NCI-H1092 treated with DMSO at 0.1 percent for 48 hours (cell line): ENCODE results near the gene SEPTIN5.
A peak's percentile ranks its signal among the peaks of the same experiment; 100 is the strongest.
"Not testable (repeated sequence)": the region's sequence is repeated elsewhere in the genome, so short reads cannot be mapped to it uniquely, and the experiment has no call there.

Experiments
- DNase-seq: peaks from one replicate; lab custom pipeline; 2025; lab: John Stamatoyannopoulos, UW

SEPTIN5 gene

GRCh38 chr22:19720150-19720827 lies 6.0 kb downstream of the SEPTIN5 start:
- no peak for DNase-seq

DNA sequence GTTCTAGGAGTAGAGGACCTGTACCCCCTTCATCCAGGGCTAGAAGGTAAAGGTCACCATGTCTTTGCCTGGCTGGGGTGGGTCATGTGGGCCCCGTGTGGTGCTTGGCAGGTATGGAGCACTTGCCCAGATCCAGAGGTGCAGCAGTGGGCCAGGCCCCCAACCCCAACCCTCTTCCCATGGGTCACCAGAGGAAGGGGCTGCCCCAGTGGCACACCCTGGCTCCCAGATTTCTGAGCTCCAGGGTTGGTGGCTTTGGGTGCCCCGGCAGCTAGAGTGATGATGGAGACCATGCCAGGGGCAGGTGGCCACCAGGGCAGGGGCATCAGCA lies 6.7 kb downstream of the SEPTIN5 start:
- no peak for DNase-seq

GRCh38 chr22:19721330-19722177 lies 7.3 kb downstream of the SEPTIN5 start:
- no peak for DNase-seq

GRCh38 chr22:19722178-19722981 lies 8.1 kb downstream of the SEPTIN5 start:
- DNase-seq: no peak

DNA sequence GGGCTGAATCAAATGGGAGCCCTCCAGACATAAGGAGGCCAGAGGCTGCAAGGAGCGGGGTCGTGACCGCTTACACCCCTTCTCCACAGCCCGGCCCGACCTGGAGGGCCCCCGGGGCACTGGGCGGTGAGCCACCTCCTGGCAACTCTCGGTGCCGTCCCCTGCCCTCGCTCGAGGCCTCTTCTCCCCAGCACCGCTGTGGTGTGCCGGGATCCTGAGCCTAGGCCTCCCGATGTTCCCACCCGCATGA lies 8.6 kb downstream of the SEPTIN5 start:
- DNase-seq: no peak

- DNase-seq: no peak
These were observed 9.1 kb downstream of the SEPTIN5 start, which contains the start of gene GP1BB for GRCh38 chr22:19723232-19723982. GP1BB (plus strand) TSS chr22:19723539; CDS start chr22:19723570, 31 bp downstream.

DNA sequence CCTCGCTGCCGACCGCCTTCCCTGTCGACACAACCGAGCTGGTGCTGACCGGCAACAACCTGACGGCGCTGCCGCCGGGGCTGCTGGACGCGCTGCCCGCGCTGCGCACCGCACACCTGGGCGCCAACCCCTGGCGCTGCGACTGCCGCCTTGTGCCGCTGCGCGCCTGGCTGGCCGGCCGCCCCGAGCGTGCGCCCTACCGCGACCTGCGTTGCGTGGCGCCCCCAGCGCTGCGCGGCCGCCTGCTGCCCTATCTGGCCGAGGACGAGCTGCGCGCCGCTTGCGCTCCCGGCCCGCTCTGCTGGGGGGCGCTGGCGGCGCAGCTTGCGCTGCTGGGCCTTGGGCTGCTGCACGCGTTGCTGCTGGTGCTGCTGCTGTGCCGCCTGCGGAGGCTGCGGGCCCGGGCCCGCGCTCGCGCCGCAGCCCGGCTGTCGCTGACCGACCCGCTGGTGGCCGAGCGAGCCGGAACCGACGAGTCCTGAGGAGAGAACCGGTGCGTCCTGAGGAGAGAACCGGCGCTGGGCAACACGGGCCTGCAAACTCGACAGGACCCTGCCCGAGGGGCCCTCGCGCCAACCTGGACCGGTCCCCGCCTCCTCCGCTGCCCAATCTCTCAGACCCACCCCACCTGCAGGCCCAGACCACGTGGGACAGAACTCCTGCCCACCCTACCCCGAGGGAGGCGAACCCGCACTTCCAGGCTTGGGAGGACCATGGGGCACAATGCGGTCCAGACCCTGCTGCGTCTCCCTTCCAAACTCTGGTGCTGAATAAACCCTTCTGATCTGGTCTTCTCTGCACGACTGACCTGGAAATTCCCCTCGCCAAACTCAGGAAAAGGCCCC lies 9.9 kb downstream of the SEPTIN5 start:
- DNase-seq: no peak

- DNase-seq: no peak
These were observed 10.8 kb downstream of the SEPTIN5 start for GRCh38 chr22:19724927-19725661.

GRCh38 chr22:19726064-19726788 lies 11.9 kb downstream of the SEPTIN5 start:
- not testable (repeated sequence) for DNase-seq

DNA sequence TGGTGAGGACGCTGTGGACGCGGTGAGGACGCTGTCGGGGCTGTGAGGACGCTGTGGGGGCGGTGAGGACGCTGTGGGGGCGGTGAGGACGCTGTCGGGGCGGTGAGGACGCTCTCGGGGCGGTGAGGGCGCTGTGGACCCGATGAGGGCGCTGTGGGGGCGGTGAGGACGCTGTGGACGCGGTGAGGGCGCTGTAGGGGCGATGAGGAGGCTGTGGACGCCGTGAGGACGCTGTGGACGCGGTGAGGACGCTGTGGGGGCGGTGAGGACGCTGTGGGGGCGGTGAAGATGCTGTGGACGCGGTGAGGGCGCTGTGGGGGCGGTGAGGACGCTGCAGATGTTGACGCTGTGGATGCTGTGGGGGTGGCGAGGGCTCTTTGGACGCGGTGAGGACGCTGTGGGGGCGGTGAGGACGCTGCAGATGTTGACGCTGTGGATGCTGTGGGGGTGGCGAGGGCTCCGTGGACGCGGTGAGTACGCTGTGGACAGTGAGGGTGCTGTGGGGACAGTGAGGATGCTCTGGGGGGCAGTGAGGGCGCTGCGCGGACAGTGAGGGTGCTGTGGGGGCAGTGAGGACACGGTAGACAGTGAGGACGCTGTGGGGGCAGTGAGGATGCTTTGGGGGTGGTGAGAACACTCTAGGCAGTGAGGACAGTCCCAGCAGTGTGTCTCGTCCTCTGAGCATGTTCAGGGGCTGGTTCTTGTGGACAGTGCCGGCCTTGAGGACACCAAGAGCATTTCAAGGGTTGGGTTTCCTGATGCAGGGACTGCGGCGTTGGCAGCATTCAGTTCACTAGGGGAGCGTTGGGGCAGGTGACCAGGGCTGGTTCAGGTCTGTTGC lies 13.2 kb downstream of the SEPTIN5 start:
- DNase-seq: no peak

- DNase-seq: no peak
These were observed 14.0 kb downstream of the SEPTIN5 start for GRCh38 chr22:19728271-19728670.

DNA sequence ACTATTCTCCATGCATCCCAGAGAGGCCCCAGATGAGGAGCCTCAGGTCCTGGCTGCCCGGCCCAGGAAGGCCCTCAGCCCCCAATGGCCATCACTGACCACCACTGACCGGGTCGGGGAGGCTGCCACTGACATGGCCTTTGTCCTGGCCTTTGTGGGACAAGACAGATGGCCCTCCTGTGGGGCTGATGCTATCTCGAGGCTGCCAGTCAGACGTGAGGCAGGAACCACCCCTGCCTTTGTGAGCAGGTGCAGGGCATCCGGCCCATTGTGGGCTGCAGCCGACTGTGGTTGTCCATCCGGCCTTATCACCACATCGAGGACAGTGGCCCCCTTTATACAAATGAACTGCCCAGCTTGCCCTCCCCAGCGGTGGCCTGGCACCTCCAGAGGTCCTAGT lies 14.5 kb downstream of the SEPTIN5 start:
- no peak for DNase-seq

DNA sequence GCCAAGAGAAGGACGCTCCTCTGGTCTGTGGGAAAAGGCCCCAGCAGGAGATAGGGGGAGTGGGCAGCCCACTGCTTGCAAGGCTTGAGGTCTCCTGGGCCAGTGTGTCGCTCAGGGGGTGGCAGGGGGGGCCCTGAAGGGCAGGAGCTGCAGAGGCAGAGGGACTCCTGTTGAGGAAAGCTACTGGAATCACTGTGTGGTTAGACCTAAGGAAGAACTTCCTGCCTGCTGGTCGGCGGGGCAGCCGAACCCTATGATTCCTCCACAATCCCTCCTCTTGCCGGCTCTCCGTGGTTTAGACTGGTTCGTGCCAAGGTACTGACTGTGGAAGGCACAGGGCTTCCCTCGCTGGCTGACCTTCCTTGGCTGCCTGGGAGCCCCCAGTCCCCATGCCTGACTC lies 15.2 kb downstream of the SEPTIN5 start:
- no peak for DNase-seq

DNA sequence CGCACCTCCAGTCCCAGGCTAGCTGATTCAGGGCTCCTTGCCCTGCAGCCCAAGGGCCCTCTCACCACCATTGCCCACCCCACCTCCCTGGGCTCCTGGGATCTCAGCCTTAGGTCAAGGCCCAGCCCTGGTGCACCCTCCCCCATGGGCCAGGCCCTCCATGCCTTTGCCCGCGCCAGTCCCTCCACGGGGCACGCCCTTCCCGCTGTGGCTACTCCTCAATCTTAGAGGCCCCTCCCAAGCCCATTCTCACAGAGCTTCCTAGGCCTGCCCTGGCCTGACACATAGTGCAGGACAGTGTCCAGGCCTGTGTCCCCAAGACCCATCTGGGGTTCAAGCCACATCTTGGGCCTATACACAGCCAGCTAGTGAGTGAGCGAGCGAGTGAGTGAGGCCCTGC lies 15.9 kb downstream of the SEPTIN5 start:
- DNase-seq: no peak

DNA sequence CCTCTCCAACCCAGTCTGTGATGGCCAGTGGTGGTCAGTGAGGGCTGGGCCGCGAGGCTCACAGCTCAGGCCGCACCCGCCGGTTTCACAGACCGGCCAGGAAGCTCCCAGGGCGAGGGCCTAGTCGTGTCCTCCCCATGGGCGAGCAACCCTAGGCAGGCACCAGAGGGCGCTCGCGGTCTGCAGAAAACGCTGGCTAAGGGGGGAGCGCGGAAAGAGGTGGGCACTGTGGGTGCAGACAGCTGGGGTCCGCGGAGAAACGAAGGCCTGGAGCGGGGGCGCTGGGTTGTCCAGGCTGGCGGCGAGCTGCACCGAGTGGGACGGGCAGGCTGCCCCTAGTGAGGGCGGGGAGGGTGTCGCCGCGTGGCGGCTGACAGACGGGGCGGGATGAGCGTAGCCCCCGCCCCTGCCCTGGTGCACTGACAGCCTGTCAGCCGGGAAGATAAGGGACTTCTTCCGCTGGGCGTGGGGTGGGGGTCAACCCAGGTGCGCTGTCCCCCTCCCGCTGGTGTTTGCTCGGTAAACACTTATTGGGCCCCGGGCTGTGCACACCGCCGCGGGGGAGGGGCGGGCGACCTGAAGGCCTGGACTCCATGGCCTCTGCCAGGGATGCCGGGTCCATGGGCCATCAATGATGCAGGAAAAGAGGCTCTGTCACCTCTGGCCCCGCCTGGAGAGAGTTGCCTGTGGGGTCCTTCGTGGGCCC lies 16.5 kb downstream of the SEPTIN5 start:
- peak; percentile 70 for DNase-seq

DNA sequence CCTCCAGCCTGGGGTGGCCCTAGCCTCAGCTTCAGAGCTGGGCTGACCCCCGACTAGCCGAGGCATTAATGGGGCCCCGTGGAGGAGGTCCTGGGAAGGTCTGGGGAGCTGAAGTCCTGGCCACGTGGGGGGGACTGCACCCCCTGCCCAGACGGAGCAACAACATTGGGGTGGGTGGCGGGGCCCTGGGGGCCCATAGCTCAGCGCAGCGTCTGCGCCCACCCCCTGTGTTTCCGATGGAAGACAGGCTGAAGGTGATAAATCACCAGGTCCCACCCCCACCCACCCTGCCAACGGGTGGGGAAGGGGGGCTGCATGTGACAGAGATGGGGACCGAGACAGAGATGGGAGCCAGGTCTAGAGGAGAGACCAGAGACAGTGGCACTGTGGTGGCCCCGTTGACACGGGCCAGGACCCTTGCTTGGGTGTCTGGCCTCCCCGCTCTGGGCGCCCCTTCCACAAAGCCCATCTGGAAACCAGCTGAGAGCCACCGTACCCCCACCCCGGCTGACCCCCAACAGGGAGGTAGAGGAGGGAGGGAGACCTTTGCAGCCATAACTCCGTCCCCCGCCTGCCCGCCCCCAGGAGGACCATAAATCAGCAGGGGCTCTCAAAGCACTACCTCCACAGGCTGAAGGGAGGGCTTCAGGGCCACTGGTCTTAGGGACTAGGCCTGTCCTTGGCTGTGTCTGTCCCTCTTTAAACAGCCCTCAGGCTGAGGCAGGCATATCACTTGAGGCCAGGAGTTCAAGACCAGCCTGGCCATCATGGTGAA lies 17.2 kb downstream of the SEPTIN5 start:
- DNase-seq: no peak

DNA sequence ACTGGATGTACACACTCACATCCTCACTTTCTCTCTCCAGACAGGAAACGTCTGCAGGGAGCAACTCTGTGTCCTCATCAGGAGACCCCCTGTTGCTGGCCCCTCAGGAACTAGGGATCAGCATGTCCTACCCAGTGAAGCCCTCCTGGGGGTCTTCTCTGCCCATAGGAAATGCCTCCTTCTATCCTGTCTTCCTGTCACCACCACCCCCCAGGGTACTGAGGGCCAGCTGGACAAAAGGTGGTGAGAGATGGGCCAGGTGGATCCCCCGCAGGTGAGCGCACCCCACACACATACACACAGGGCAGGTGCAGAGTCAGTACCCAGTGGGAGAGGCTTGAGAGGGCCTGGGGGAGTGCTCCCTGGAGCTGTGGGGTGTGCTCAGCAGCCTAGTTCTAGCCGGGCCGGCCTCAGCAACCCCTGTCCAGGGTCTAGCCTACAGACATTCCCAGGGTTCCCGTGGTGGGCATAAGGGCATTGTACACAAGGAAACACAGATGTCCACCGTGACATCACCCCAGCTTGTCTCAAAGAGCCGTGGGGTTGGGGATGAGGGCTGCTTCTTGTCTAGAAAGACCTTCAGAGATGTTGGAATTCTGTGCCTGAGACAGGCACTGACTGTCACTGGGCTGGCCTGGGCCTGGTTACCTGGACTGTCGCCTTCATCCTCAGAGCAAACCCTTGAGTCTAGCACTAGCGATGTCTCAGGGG lies 18.3 kb downstream of the SEPTIN5 start:
- no peak for DNase-seq
